DND-41 (cell line): ENCODE results near the gene EBNA1BP2.

ENCODE experiments used
- EZH2 ChIP-seq: IDR thresholded peaks from 3 replicates; pipeline ENCODE4 v1.6.1; 2012; ENCODE audit warnings: borderline replicate concordance, low read depth, mild to moderate bottlenecking, moderate library complexity, low read length, inconsistent platforms; ENCODE audit not compliant: severe bottlenecking
- TF ChIP-seq, protein P1 (sequence below): IDR thresholded peaks from 2 replicates; pipeline ENCODE4 v1.5.1; 2012; ENCODE audit warnings: borderline replicate concordance, low read length, moderate library complexity, mild to moderate bottlenecking; ENCODE audit not compliant: poor library complexity, severe bottlenecking; ENCODE audit errors: extremely low read depth

DNA sequence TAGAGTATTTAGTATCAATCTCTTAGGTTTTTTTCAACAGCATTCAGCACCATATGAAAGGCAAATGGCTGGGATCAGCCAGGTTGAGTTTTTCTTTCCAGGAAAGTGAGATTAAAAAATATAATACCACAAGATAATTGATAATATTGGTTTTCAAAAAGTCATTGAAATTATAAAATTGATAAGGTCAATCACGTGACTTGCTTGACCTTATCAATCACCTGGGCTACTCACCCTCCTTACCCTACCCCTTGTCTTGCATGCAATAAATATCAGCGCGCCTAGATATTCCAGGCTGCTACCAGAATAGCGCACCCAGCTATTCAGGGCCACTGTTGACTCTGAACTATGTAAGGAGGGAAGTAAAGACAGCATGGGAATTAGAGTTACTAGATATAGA lies 31.5 kb downstream of the EBNA1BP2 start:
- TF ChIP-seq, protein P1, sequence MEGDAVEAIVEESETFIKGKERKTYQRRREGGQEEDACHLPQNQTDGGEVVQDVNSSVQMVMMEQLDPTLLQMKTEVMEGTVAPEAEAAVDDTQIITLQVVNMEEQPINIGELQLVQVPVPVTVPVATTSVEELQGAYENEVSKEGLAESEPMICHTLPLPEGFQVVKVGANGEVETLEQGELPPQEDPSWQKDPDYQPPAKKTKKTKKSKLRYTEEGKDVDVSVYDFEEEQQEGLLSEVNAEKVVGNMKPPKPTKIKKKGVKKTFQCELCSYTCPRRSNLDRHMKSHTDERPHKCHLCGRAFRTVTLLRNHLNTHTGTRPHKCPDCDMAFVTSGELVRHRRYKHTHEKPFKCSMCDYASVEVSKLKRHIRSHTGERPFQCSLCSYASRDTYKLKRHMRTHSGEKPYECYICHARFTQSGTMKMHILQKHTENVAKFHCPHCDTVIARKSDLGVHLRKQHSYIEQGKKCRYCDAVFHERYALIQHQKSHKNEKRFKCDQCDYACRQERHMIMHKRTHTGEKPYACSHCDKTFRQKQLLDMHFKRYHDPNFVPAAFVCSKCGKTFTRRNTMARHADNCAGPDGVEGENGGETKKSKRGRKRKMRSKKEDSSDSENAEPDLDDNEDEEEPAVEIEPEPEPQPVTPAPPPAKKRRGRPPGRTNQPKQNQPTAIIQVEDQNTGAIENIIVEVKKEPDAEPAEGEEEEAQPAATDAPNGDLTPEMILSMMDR: no peak
- TF ChIP-seq EZH2: no peak
